GM21576 (cell line): ENCODE results near the gene CDK17.

Experiments used
- ATAC-seq: cut with Tn5 transposase; IDR thresholded peaks from one replicate; pipeline ENCODE4 v1.9.1; 2021; ENCODE audit warnings: mild to moderate bottlenecking, moderate library complexity; ENCODE audit not compliant: unreplicated experiment

Gene CDK17

DNA sequence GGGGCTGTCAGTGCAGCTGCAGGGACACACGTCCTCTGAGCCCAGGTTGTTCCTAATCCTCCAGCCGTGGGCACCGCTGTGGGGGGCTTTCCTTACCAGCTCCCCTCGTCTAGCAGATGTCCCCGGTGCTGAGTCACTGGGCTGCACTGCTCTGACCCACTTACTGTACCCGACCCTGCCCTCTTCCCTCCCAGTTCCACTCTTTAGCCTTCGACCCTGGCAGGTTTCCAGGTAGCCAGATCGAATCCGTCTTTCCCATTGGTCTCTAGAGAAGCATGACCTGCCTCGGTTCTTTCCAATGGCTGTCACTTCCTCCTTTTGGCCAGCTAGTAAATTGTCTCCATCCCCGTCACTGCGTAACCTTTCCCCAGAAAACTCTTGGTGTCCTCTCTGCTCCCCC is 157.6 kb downstream of the CDK17 start:
- ATAC-seq = no peak

DNA sequence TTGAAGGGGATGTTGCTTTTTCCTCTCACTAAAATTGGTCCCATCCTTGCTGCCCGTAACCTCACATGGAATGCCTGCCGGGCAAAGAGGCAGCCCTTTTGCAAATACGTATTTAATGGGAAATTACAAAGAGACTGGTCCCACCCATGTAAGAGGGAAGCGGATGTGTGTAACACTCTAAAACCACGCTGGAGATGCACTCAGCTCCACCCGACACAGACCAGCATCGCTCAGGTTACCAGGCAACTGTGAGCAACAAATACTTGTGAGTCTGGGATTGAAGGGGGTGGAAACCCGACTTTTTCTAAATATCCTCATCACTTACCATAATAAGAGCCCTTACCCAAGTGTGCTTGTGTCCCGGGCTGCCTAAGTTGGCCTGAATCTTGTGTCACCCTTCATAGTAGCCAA is 158.4 kb downstream of the CDK17 start:
- no peak for ATAC-seq

DNA sequence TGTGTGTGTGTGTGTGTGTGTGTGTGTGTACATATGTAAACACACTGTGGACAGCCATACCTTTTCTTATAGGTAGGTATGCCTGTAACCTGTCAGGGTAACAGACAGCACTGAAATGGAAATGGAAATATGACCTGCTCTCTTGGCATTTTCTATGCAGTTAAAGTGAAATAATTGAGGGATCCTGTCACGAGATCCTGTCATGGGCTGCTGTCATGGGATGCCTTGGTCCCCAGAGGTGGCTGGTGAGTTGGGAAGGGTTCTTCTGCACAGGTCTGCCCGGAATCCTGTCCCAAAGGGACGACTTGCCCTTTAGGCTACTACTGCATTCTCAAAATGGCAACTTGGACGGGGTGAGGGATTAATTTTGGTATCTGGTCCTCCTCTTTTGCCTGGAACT is 158.8 kb downstream of the CDK17 start:
- ATAC-seq = no peak

DNA sequence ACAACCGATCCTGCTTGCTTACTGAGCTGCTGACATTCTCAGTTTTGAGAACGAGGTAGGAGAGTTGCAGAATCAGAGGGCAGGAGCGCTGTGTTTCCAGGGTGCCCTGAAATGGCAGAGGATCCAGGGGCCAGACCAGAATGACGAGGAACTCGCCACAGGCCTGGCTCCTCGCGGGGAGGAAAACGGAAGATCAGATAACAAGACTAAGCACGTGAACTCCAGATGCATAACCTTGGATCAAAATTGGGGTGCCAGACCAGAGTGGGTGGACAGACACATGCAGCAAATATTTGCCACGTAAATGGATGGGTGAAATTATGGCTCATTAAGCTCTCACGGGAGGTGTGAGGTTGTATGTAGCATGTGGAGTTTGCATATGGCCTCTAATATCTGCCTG is 159.6 kb downstream of the CDK17 start:
- no peak for ATAC-seq

DNA sequence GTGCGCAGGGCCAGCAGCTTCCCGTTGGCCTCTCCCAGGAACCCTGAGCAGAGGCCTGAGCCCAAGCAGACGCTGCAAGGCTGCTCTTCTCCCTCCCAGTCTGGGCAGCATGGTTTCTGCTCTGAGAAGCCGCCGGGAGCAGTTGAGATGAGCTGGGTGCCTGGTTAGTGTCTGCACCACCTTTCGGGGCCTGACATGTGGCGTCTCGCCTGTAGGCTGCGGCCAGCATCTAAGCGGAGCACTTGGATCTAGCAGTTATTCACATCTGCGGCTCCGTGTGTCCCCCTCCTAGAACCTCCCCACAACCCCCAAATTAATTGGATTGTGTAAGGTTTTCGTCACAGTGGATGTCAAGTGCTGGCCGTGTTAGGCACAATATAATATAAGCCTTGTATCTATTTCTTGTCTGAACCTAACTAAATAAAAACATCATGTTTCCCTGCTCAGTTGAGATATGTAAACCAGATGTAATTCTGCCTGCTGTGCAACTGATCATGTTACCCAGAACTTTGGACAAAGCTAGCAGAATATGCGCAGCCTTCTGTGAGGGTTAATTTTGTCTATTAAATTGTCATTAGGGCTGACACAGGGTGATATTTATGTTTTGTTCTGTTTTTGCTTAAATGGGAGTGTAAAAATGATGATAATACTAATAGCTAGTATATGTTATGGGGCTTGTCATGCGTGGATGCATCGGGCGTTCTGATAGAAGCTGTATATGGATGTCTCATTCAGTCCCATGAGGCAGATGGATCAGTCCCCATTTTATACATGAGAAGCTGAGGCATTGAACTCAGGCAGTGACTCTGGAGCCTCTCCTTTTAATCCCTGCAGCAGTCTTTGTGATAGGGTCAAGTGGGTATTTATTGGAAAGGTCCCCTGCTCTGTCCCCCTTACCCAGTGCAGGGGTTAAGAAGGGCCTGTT is 160.3 kb downstream of the CDK17 start:
- no peak for ATAC-seq

DNA sequence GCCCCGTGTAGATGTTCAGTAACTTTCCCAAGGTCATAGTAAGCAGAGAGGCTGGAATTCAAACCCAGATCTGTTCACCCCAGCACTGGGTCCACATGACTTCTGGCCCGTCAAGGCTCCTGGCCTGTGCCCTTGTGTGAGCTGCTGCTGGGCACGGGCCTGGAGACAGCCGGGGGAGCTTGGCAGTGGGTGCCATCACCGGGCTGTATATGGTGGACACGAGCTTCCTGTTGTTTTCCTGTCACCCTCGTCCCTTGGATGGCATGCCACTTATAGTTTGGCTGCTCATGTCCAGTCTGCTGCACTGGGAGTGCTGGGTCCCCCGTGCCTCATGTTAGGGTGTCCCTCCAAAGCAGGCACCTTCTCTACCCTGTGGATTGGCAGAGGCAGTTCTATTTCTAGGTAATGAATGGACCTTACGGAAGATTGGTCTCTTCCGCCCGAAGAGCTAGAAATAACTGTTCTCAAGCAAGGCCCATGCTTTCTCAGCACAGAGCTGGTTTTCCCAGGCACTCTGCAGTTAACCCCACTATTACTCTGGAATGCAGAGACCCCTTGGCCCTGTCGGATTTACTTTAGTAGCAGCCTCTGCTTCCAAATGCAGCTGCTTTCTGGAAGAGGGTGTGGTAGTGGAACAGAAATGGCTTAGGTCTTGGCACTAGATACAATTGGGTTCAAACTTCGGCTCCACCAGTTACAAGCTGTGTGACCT is 161.7 kb downstream of the CDK17 start:
- no peak for ATAC-seq

DNA sequence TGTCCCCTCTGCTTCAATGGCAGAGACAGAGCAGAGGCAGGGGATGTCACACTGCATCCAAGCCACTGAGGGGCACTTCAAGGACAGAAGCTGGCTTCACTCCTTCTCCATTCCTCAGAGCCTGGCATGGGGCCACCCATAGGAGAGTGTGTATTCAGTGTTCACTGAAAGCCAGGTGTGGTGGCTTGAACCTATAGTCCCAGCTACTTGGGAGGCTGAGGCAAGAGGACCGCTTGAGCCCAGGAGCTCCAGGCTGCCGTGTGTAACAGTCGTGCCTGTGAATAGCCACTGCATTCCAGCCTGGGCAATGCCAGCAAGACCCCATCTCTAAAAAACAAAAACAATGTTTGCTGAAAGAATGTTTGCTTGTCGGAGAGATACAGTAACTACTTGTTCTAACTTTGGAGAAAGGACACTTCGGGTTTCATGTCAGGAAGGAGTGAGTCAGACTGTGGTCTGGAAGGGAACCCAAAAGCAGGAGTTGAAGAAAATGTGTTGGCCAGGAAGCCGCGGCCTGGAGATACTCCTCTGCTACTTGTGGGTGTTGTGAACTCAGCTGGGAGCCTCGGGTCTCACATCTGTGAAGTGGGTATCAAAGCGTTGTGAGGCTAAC is 162.7 kb downstream of the CDK17 start:
- ATAC-seq = no peak

DNA sequence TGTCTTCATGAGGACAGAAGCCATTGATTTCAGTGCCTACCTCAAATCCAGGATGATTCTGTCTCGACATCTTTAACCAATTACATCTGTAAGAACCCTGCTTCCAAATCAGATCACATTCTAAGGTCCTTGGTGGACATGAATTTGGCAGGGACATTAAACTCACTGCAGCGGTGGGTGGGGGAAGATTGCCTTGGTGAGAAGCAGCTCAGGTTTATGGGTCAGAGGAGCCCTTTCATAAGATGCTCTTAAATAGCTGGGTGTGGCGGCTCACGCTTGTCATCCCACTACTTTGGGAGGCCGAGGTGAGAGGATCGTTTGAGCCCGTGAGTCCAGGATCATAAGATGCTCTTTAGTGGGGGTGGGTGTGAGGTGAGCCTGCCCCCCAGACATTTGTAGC is 163.2 kb downstream of the CDK17 start:
- ATAC-seq = no peak

DNA sequence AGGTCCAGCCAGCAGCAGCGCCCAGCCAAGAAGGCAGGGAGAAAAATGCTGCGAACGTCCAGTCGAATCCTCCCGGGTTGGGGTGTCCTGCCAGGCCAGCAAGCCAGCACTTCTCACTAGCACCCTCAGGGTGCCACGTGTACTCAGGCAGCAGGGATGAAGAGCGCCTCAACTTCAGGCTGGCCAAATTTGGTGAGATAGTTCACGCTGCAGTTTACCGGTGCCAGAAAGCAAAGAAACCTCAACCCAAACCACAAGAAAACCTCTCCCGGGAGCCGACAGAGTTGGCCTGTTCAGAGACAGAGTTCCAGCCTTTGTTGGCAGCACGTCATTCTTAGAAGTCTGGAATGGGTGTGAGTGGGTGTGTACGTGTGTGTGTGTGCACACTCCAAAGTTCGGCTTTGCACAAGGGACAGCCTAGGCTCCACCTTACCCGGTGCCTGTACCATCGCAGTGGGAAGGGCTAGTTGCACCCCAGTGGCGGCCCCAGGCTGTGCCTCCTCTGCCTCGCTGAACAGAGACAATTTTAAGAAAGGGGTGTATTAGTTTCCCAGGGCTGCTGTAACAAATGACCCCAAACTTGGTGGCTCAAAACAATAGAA is 163.9 kb downstream of the CDK17 start:
- no peak for ATAC-seq

DNA sequence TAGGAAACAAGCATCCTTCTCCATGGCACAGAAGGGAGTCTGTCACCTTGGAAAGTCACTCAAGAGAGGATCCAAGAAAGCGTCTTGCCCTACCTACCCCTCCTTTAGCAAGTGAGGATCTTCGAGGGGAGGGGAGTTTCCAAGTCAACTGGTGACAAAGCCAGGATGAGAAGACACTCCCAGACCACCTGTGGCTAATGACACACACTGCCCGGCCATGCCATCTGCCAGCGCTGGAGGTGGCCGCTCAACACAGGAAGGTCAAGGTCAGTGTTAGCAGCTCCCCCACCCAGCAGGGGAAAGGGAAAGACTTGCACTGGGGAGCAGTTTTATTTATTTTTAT is 164.8 kb downstream of the CDK17 start:
- ATAC-seq = no peak

DNA sequence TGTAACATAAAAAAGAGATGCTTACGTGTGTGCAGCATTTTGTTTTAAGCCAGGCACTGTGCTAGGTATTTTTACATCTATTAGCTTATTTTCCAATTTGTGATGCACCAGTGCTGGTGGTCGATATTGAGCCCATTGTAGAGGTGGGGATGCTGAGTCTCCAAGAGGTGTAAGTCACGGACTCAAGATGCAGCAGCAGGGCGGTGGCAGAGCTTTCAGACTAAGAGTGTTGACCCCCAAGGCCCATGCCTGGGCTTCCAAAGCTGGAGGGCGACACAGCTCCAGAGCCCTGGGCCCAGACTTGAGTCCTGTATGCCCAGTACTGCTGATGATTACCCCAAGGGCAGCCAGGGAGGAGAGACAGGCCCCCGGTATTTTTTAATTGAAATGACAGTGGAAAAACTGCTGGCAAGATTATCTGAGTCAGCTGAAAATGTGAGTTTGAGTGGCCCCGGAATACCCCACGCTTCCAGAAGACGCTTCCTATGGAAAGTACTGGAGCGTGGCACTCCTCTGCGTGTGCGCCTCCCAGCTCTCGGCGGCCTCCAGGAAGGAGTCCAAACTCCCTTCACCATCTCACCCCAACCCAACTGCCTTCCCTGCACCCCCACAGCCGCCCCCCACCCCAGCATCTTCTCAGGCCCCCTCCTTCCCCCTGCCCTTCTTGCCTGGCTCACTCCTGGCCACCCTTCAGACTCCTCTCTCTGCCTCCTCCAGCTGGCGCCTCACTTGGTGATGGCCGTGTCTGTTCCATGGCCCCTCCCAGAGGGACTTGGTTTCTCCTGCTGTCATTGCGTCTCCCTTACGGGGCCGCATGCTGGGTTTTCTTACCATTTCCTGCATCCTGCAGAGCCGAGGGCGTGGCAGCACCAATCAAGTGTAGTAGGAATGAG is 165.4 kb downstream of the CDK17 start:
- no peak for ATAC-seq

DNA sequence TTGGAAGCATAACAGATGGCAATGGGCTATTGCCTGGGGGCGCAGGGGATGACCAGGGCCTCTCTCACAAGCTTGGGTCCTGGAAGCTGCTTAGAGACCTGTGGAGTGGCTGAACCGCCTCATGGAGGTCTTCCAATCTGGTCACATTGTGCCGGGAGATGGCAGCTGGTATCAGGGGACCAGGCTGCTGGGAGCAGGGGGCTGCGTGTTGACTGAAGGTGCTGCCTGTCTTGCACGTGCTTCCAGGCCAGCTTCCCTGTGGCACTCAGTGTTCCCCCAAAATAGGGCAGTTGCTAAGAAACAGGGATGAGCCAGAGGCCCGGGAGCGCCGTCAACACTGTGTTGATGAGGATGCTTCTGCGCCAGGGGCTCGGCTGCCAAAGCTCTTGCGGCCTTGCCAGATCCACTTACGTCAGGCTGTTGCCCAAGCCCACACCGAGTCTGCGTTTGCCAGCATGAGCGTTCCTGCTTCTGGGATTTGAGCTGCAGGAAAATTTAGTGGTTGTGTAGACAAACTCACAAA is 166.2 kb downstream of the CDK17 start:
- ATAC-seq = no peak

DNA sequence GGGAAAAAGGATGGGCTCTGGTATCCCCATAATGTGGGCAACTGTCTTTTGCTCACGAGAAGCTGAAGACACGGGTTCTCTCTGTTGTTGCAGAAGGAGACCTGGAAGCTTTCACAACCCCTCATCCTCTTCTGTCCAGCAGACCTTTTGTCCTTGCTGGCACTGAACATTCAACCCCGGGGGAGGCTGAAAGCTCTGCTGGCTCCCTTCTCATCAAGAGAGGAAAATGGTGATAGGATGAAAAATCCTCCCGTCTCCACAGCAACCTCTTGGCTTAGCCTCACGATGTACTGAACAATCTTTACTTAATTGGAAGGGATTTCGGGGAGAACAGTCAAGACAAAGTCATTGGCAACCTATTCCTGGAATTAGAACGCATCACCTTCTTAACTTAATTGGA is 167.1 kb downstream of the CDK17 start:
- no peak for ATAC-seq

DNA sequence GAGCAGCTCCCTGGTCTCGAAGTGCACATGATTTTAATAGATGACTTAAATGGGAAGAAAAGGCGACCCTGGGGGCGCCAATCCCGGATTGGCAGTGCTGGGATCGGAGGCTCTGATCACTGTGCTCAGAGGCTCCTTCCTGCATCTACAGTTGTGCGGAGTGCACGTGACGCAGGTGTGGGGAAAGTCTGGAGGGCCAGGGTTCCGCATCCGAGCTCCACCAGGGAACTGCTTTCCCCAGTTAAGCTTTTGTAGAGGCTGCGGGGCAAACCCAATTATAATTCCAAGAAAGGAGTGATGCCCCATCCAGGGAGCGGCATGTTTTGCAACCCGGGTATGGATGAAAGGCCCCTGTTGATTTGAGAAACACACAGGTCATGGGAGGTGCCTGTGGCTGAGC is 169.6 kb downstream of the CDK17 start:
- ATAC-seq = no peak

DNA sequence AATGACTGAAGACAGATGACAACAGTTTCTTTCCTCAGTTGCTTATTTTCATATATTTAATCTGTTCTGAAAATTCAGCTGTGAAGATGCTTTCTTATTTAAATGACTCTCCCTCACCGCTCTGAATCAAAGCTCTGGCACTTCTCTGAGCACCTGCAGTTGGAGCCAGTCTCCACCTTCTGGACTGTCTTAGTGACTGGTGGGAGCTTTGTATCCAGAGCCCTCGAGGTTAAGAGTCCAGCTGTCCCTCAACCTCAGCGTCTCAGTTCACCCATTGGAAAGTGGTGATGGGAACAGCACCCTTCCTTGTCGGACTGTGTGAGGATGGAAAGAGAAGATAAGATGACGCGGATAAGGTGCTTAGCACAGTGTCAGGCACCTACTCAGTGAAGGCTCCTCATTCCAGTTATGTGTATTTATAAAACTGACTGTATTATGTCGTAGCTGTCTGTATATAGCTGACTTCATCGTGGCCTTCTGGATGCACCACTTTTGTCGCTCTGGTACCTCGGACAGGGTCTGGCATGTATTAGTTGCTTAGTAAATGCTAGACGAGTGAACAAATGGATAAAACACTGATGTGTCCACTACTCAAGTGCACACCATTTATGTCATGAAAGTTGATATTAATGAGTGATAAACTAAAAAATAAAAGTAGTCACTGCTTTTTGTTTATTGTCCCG is 171.5 kb downstream of the CDK17 start:
- ATAC-seq = no peak
